ENCODE measurements around the gene CD320.

Gene CD320

GRCh38 chr19:8310342-8311055, 2.3 kb upstream of the CD320 start:
- ChIA-PET POLR2A (interaction anchor here (0.6 kb wide), 1 partner anchor 10 kb away, joined by 3 read pairs; no protein-coding TSS in a partner anchor), CTCF (interaction anchor here (1.1 to 2.4 kb wide), 4 partner anchors 8 to 49 kb away, joined by 3 to 7 read pairs (median 6); partner anchors contain the start of genes NDUFA7 and RPS28)
- DNase-seq (ENCODE audit: extremely low spot score), result no peak
- no peak for TF ChIP-seq CTCF (IDR thresholded peaks at IDR 0.05; ENCODE audit: control extremely low read depth, extremely low read depth, low read depth, missing control alignments)

- no peak for DNase-seq (ENCODE audit: extremely low spot score)
- no peak for TF ChIP-seq CTCF (IDR thresholded peaks at IDR 0.05; ENCODE audit: control extremely low read depth, extremely low read depth, low read depth, missing control alignments)
- CTCF ChIA-PET, result no interaction called here
- POLR2A ChIA-PET, result interaction anchor here (0.6 kb wide), 1 partner anchor 12 kb away, joined by 4 read pairs; the partner anchor contains the start of genes NDUFA7 and RPS28
Observed at GRCh38 chr19:8308891-8309291, 733 bp upstream of the CD320 start.

- POLR2A ChIA-PET, result interaction anchor here (0.7 kb wide), 1 partner anchor 16 kb away, joined by 3 read pairs; no protein-coding TSS in a partner anchor
- DNase-seq (ENCODE audit: extremely low spot score), result no peak
- no peak for TF ChIP-seq CTCF (IDR thresholded peaks at IDR 0.05; ENCODE audit: control extremely low read depth, extremely low read depth, low read depth, missing control alignments)
- CTCF ChIA-PET, result interaction anchor here (1.9 kb wide), 1 partner anchor 106 kb away, joined by 4 read pairs; the partner anchor contains the start of gene MARCHF2
Observed at GRCh38 chr19:8307400-8307964, 676 bp downstream of the CD320 start.

- no peak for DNase-seq (ENCODE audit: extremely low spot score)
- POLR2A ChIA-PET, result no interaction called here
- CTCF ChIA-PET, result interaction anchor here (1.9 kb wide), 1 partner anchor 107 kb away, joined by 4 read pairs; the partner anchor contains the start of gene MARCHF2
- no peak for TF ChIP-seq CTCF (IDR thresholded peaks at IDR 0.05; ENCODE audit: control extremely low read depth, extremely low read depth, low read depth, missing control alignments)
Observed at GRCh38 chr19:8306235-8307054, 1.7 kb downstream of the CD320 start.

- ChIA-PET POLR2A (no interaction called here), CTCF (interaction anchor here (1.9 kb wide), 1 partner anchor 108 kb away, joined by 4 read pairs; the partner anchor contains the start of gene MARCHF2)
- no peak for TF ChIP-seq CTCF (IDR thresholded peaks at IDR 0.05; ENCODE audit: control extremely low read depth, extremely low read depth, low read depth, missing control alignments)
- no peak for DNase-seq (ENCODE audit: extremely low spot score)
Observed at GRCh38 chr19:8305798-8306197, 2.4 kb downstream of the CD320 start.

Data from GM10248 (cell line).